IPS-20b (cell line): ENCODE measurements around the gene WWOX.

ENCODE experiments used
- H3K27ac ChIP-seq: one replicate; pipeline ENCODE4 v1.5.1; 2013; ENCODE audit warnings: low read length
- H3K27me3 ChIP-seq: 2 replicates; pipeline ENCODE4 v1.6.1; 2013; ENCODE audit warnings: mild to moderate bottlenecking, low read length, inconsistent platforms; ENCODE audit not compliant: insufficient read depth
- H3K36me3 ChIP-seq: 2 replicates; pipeline ENCODE4 v1.6.1; 2013; ENCODE audit warnings: low read depth, mild to moderate bottlenecking, inconsistent platforms, low read length, moderate library complexity; ENCODE audit not compliant: insufficient read depth
- H3K4me1 ChIP-seq: 2 replicates; pipeline ENCODE4 v1.6.1; 2013; ENCODE audit warnings: mild to moderate bottlenecking, control low read depth, inconsistent platforms, low read length, moderate library complexity; ENCODE audit not compliant: insufficient read depth
- H3K4me3 ChIP-seq: 2 replicates; pipeline ENCODE4 v1.5.1; 2013; ENCODE audit warnings: mild to moderate bottlenecking, low read length, inconsistent platforms
- H3K9ac ChIP-seq: 2 replicates; pipeline ENCODE4 v1.6.1; 2013; ENCODE audit warnings: low read depth, mild to moderate bottlenecking, inconsistent platforms, low read length, moderate library complexity
- H3K9me3 ChIP-seq: 2 replicates; pipeline ENCODE4 v1.6.1; 2013; ENCODE audit warnings: mild to moderate bottlenecking, low read depth, low read length, inconsistent platforms; ENCODE audit not compliant: insufficient read depth

Gene WWOX

DNA sequence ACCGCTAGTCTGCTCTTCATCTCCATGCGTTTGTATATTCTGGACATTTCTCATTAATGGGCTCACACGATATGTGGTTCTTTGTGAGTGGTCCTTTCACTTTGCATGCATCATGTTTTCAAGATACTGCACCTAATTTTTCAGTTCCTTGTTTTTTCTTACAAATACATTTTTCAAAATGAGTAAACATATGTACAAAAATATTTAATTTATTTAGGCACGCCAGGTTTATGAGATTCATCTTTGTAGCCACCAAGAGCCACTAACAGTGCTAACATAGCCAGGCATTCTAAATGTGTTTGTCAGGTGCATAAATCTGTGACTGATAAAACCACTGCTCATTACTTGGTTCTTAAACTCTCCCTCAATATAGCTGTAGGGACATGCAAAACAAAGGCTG is 375.3 kb downstream of the WWOX start:
- Histone ChIP-seq H3K27ac (no peak overlapping the region), H3K4me3 (no peak overlapping the region), H3K9ac (no peak overlapping the region), H3K4me1 (peaks cover 22% of the 10 kb centered on the region; the same call in 1 of the 2 replicates), H3K27me3 (no peaks in the 10 kb centered on the region), H3K9me3 (no peaks in the 10 kb centered on the region), H3K36me3 (no peaks in the 10 kb centered on the region)

DNA sequence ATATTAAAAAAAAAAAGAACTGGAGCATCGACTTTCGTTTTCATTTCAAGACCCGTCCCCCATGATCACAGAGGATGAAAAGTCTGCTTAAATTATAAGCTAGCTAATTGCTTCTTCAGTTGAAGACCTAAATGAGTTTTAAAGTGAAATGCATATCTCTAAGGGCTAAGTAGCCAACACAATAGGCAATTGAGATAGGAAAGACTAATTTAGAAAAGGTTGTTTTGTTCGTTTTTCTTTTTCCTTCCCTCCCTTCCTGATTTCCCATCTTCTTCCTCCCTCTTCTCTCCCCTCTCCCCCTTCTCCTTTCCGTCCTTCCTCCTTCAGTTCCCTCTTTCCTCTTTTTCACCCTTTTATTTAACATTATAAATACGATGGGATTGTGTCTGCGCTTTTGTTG is 377.2 kb downstream of the WWOX start:
- Histone ChIP-seq H3K9ac (no peak overlapping the region), H3K36me3 (no peaks in the 10 kb centered on the region), H3K27ac (no peak overlapping the region), H3K9me3 (no peaks in the 10 kb centered on the region), H3K27me3 (no peaks in the 10 kb centered on the region), H3K4me3 (no peak overlapping the region), H3K4me1 (peaks cover 23% of the 10 kb centered on the region; the same call in 1 of the 2 replicates)

GRCh38 chr16:78478267-78478861 is 378.9 kb downstream of the WWOX start:
- no peaks in the 10 kb centered on the region for H3K9me3 ChIP-seq
- H3K9ac ChIP-seq = no peak overlapping the region
- no peak overlapping the region for H3K27ac ChIP-seq
- peaks cover 23% of the 10 kb centered on the region; the same call in 1 of the 2 replicates for H3K4me1 ChIP-seq
- H3K4me3 ChIP-seq = no peak overlapping the region
- H3K27me3 ChIP-seq = no peaks in the 10 kb centered on the region
- H3K36me3 ChIP-seq = no peaks in the 10 kb centered on the region

GRCh38 chr16:78479723-78480122 is 380.3 kb downstream of the WWOX start:
- Histone ChIP-seq H3K4me1 (peaks cover 23% of the 10 kb centered on the region; the same call in 1 of the 2 replicates), H3K27me3 (no peaks in the 10 kb centered on the region), H3K9me3 (no peaks in the 10 kb centered on the region), H3K9ac (no peak overlapping the region), H3K27ac (no peak overlapping the region), H3K4me3 (no peak overlapping the region), H3K36me3 (no peaks in the 10 kb centered on the region)

GRCh38 chr16:78480588-78480987 is 381.1 kb downstream of the WWOX start:
- H3K27me3 ChIP-seq = no peaks in the 10 kb centered on the region
- peaks cover 23% of the 10 kb centered on the region; the same call in 1 of the 2 replicates for H3K4me1 ChIP-seq
- H3K36me3 ChIP-seq = no peaks in the 10 kb centered on the region
- H3K9me3 ChIP-seq = no peaks in the 10 kb centered on the region
- H3K4me3 ChIP-seq = no peak overlapping the region
- no peak overlapping the region for H3K27ac ChIP-seq
- H3K9ac ChIP-seq = no peak overlapping the region

DNA sequence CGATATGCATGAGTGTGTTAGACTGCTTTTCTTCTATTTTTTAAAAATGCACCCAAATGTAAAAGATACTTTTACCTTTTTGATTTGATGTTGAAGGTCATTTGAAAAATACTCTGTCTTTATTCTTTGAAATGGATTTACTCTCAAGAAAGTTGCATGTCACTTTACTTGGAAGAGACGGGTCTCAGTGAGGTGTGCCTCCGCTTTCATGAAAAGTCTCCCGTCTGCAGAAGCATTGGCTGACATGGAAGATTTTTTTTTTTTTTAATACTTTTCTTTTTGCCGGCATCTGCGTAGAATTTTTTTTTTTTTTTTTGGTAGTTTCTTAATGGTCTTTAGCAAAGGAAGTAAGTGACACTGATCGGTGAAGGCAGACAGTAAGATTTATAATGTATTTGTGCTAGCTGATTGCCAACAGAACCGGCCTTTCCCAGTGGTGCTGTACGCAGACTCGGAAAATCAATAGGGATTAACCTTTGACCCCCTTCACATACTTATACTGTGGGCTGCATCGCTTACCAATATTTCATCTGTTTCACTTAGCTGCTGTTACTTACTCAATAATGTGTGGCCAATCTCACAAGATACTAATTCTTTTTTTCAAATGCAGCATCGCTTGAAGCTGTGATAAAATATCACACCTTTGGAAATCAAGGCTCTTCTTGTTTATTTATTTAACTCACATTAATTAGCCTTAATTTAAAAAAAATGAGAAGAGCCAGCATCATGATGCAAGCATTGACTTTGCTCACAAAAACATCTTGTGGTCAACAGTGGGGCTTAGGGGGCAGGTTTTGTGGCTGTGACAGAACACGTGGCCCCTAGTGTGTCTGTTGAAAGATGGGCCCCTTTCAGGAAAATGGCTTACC is 383.9 kb downstream of the WWOX start:
- no peak overlapping the region for H3K9ac ChIP-seq
- H3K27ac ChIP-seq = no peak overlapping the region
- H3K9me3 ChIP-seq = no peaks in the 10 kb centered on the region
- H3K4me1 ChIP-seq = peaks cover 10% of the 10 kb centered on the region; the same call in 1 of the 2 replicates
- H3K27me3 ChIP-seq = no peaks in the 10 kb centered on the region
- H3K36me3 ChIP-seq = no peaks in the 10 kb centered on the region
- no peak overlapping the region for H3K4me3 ChIP-seq

DNA sequence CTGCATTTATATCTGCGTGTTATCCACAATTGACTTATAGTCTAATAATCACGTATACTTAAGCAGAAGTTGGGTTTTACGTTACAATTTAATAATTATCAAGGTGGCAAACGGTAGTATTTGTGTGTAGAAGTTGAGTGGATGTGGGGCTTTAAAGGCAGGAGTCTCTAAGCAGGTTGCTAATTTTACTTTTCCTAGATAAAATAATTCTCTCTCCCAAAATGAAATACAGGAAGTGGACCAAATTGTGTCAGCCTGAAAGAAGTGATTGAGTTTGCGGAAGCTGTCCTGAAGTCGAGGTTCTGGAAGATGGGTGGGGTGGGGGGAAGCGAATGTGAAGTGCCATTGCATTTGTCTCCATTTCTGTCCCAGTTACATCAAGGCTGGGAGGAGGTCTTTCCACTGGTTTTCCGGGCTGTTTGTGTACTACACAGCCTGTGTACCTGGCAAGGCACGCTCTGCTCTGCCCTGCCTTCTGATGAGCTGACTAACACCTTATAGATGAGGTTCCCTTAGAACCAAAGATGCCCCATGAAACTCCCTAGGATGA is 385.1 kb downstream of the WWOX start:
- H3K27ac ChIP-seq = no peak overlapping the region
- H3K9ac ChIP-seq = no peak overlapping the region
- H3K27me3 ChIP-seq = no peaks in the 10 kb centered on the region
- no peaks in the 10 kb centered on the region for H3K36me3 ChIP-seq
- no peaks in the 10 kb centered on the region for H3K9me3 ChIP-seq
- peaks cover 3% of the 10 kb centered on the region; the same call in 1 of the 2 replicates for H3K4me1 ChIP-seq
- H3K4me3 ChIP-seq = no peak overlapping the region

DNA sequence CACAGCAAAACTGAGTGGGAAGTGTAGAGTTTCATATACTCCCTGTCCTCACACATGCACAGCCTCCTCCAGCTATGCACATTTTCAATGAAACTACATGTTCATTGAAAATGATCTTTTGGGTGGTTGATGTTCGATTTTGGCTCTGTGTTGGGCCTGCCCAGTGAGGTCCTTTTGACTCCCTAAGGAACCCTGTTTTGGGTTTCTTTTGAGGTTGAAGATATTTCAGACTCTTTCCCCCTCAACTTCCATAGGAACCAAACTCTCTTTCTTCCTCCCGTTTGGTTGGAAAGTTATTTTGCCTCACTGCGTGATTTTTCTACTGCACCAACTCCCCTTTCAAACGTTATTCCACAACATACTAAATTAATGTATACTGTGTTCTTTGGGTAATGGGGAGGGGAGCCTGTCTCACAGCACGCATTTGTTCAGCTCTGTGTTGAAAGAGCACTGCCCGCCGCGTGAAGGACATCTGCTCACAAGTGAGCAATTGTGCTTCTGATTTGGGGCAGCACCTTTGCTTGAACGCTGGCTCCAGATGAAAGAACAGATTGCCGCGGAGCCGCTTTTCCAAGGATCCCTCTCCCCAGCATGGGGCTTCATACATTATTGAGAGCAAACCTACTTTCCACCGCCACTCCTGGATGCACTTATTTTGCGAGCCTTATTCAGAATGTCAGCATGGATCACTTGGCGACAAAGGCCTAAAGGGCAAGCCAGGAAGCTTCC is 385.9 kb downstream of the WWOX start:
- Histone ChIP-seq H3K9ac (no peak overlapping the region), H3K4me3 (no peak overlapping the region), H3K27ac (no peak overlapping the region), H3K27me3 (no peaks in the 10 kb centered on the region), H3K9me3 (no peaks in the 10 kb centered on the region), H3K4me1 (no peaks in the 10 kb centered on the region), H3K36me3 (no peaks in the 10 kb centered on the region)

- Histone ChIP-seq H3K36me3 (no peaks in the 10 kb centered on the region), H3K4me3 (no peak overlapping the region), H3K4me1 (no peaks in the 10 kb centered on the region), H3K27me3 (no peaks in the 10 kb centered on the region), H3K9ac (no peak overlapping the region), H3K9me3 (no peaks in the 10 kb centered on the region), H3K27ac (no peak overlapping the region)
Observed at GRCh38 chr16:78485917-78486257, 386.4 kb downstream of the WWOX start.

DNA sequence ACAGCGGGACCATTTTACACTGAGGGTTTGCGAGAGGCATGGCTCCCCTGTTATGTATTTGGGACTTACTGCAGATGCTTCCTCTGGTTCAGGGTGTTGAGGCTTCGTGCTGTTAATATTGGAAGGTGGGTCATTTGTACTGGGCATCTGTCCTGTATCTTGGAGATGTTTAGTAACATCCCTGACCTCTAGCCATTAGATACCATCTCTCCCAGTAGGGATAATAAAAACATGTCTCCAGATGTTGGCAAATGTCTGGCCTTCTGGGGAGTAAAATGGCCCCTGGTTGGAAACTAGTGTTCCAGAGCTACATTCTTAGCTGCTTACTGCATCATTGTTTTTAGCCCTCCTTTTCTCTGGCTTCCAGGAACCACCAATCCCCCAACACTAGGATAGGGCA is 388.0 kb downstream of the WWOX start:
- Histone ChIP-seq H3K36me3 (no peaks in the 10 kb centered on the region), H3K9ac (no peak overlapping the region), H3K9me3 (no peaks in the 10 kb centered on the region), H3K4me1 (no peaks in the 10 kb centered on the region), H3K27me3 (no peaks in the 10 kb centered on the region), H3K4me3 (no peak overlapping the region), H3K27ac (no peak overlapping the region)

- no peaks in the 10 kb centered on the region for H3K27me3 ChIP-seq
- no peak overlapping the region for H3K4me3 ChIP-seq
- H3K9ac ChIP-seq = no peak overlapping the region
- H3K27ac ChIP-seq = no peak overlapping the region
- no peaks in the 10 kb centered on the region for H3K36me3 ChIP-seq
- no peaks in the 10 kb centered on the region for H3K9me3 ChIP-seq
- H3K4me1 ChIP-seq = no peaks in the 10 kb centered on the region; the same call in 1 of the 2 replicates
Observed at GRCh38 chr16:78489072-78489471, 389.6 kb downstream of the WWOX start.
